ENCODE measurements around the gene NUDCD2. TPM values are rescaled to one million over a fixed set of nuclear protein-coding genes. Genes with fewer than 3 reads are reported as not detected.
A peak's percentile ranks its signal among the peaks of the same experiment; 100 is the strongest.
"Not testable (repeated sequence)": the region's sequence is repeated elsewhere in the genome, so short reads cannot be mapped to it uniquely, and the experiment has no call there.

NUDCD2 gene
- total and polyA plus RNA-seq, 7 donors = 3.8 to 26.3 (median 14.8) TPM

DNA sequence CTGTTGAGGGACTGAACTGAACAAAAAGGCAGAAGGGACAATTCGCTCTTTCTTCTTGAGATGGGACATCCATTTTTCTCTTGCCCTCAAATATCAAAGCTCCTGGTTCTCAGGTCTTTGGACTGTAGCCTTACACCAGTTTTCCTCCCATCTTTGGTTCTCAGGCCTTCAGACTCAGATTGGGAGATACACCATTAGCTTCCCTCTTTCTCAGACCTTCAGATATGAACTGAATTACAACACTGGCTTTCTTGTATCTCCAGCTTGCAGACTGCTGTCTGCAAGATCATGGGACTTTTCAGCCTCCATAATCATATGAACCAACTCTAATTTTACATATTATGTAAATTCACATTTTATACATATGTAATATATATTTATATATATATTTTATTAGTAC lies 35.1 kb downstream of the NUDCD2 start:
- TF ChIP-seq, protein P1, sequence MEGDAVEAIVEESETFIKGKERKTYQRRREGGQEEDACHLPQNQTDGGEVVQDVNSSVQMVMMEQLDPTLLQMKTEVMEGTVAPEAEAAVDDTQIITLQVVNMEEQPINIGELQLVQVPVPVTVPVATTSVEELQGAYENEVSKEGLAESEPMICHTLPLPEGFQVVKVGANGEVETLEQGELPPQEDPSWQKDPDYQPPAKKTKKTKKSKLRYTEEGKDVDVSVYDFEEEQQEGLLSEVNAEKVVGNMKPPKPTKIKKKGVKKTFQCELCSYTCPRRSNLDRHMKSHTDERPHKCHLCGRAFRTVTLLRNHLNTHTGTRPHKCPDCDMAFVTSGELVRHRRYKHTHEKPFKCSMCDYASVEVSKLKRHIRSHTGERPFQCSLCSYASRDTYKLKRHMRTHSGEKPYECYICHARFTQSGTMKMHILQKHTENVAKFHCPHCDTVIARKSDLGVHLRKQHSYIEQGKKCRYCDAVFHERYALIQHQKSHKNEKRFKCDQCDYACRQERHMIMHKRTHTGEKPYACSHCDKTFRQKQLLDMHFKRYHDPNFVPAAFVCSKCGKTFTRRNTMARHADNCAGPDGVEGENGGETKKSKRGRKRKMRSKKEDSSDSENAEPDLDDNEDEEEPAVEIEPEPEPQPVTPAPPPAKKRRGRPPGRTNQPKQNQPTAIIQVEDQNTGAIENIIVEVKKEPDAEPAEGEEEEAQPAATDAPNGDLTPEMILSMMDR (IDR thresholded peaks at IDR 0.05) = no peak
- no peaks in the 10 kb centered on the region for H3K27me3 ChIP-seq (ENCODE audit: insufficient read depth in 3 of 3, low read length in 2 of 3)
- H3K9me3 ChIP-seq = no peaks in the 10 kb centered on the region
- DNase-seq = no peak
- no peak overlapping the region for H3K27ac ChIP-seq
- no peak for ATAC-seq
- H3K4me3 ChIP-seq = no peak overlapping the region
- H3K4me1 ChIP-seq = no peaks in the 10 kb centered on the region
- intact Hi-C loops (cut with DNase I) = no loop called here
- no peaks in the 10 kb centered on the region for H3K36me3 ChIP-seq (ENCODE audit: insufficient read depth in 1 of 2, low read depth in 1 of 2)
- WGBS, 3 donors = 94 to 100% (median 98%) methylated on average over 1 of the region's 1 CpG

DNA sequence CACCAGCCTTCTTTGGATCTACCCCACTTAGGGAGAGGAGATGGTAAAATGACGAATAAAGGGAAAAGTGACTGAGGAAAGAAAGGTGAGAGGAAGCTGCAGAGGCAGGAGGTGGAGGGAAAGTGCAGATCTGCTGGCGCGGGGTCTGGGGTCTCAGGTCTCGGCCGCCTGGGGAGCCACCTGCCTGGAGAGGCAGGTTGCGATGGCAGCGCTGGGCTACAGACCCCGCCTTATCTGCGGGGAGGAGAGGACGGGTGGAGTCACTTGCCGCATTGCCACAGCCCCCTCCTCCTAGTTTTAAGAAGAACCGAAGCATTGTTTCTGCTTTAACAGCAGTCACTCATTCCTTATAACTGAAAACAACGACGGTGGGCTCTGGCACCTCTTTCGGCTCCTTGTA lies 44.2 kb downstream of the NUDCD2 start:
- ATAC-seq; H3K9me3 ChIP-seq; H3K27me3 ChIP-seq (ENCODE audit: insufficient read depth in 3 of 3, low read length in 2 of 3); H3K36me3 ChIP-seq (ENCODE audit: insufficient read depth in 1 of 2, low read depth in 1 of 2); DNase-seq; H3K4me1 ChIP-seq; intact Hi-C loops (cut with DNase I); H3K27ac ChIP-seq; H3K4me3 ChIP-seq: not testable (repeated sequence)
- 18 to 28% (median 27%) methylated on average over 15 of the region's 15 CpGs for WGBS, 3 donors

DNA sequence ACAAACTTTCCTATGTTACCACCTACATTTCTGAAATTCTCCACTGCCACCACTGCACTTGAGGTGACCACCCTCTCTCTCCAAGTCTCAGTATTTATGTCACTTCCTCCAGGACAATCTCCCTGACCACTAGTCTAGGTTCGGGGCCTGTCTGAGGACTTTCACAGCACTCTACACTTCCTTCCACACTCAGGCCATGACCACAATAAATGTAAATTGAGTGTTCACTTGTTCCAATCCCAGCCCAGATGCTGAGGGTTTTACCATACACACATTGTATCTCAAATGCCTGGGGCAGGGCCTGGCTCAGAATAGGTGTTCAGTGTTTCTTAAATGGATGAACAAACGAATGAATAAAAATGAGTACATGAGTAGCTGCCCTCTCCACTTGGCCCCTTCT lies 49.4 kb downstream of the NUDCD2 start:
- WGBS, 3 donors = 75 to 85% (median 76%) methylated on average over 2 of the region's 2 CpGs
- Histone ChIP-seq H3K4me1 (no peaks in the 10 kb centered on the region), H3K36me3 (ENCODE audit: insufficient read depth in 1 of 2, low read depth in 1 of 2) (no peaks in the 10 kb centered on the region), H3K27ac (no peak overlapping the region), H3K4me3 (no peak overlapping the region), H3K27me3 (ENCODE audit: insufficient read depth in 3 of 3, low read length in 2 of 3) (peaks cover 0 to 2% (median 0%) of the 10 kb centered on the region in 3 donors), H3K9me3 (no peaks in the 10 kb centered on the region)
- TF ChIP-seq, protein P1 (IDR thresholded peaks at IDR 0.05) = no peak
- DNase-seq (no peak), ATAC-seq (no peak)
- intact Hi-C loops (cut with DNase I) = no loop called here

DNA sequence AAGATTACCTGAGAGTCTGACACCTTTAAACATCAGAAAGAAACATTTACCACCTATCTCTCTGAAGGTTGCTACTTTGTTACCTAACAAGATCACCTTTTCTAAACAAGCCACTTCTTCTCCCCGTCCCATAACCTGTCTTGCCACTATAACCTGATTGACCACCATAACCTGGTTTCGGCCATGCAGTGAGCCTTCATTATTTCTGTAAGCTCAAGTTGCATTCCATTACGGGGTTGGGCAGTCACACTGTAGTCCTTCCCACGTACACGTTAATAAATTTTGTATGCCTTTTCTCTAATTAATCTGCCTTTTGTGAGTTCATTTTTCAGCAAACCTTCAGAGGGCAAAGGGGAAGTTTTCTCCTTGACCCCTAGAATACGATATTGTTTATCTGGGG lies 50.5 kb downstream of the NUDCD2 start:
- WGBS, 3 donors = 66 to 74% (median 70%) methylated on average over 6 of the region's 6 CpGs
- no peaks in the 10 kb centered on the region for H3K4me1 ChIP-seq

DNA sequence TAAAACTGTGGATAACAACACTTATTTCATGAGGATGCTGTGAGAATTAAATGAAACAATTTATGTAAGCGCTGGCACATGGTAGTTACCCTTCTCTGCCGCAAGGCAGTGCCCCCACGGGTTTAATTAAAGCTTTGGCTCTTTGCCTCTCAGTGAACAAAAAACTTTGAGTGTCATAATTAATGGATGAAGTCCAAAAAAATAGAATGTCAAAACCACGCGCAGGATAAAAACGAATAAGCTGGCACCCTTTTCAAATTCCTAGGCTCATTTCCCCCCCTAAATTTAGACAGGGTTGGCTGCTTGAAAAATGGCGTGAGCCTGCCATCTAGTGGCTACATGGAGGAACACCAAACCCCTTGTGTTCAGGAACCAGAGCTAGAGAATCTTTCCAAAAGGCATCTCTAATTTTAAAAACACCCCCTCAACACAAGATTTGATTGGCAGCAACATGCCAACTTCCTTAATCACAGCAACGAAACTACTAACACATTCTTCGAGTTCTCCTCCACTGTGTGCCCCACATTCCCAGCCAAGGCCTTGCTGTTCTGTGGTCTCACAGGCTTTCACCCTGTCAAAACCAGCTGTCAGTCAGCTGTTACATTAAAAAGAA lies 51.5 kb downstream of the NUDCD2 start:
- no peaks in the 10 kb centered on the region for H3K36me3 ChIP-seq (ENCODE audit: insufficient read depth in 1 of 2, low read depth in 1 of 2)
- H3K4me1 ChIP-seq = no peaks in the 10 kb centered on the region
- WGBS, 3 donors = 3 to 5% (median 3%) methylated on average over 9 of the region's 9 CpGs
- no peak overlapping the region for H3K27ac ChIP-seq
- ATAC-seq (peak; percentile 69 to 98 (median 84)), DNase-seq (peak; percentile 41 to 65)
- H3K4me3 ChIP-seq = peak overlapping the region; percentile 48
- no peaks in the 10 kb centered on the region for H3K9me3 ChIP-seq
- no peaks in the 10 kb centered on the region for H3K27me3 ChIP-seq (ENCODE audit: insufficient read depth in 3 of 3, low read length in 2 of 3)
- TF ChIP-seq, protein P1 (IDR thresholded peaks at IDR 0.05) = peak; percentile 87
- intact Hi-C loops (cut with DNase I) = no loop called here

More for the DNA sequence above, 50.5 kb downstream of the NUDCD2 start:
- H3K4me3 ChIP-seq = no peak overlapping the region
- TF ChIP-seq, protein P1 (IDR thresholded peaks at IDR 0.05) = no peak
- DNase-seq = no peak
- no peaks in the 10 kb centered on the region for H3K27me3 ChIP-seq (ENCODE audit: insufficient read depth in 3 of 3, low read length in 2 of 3)
- H3K27ac ChIP-seq = no peak overlapping the region
- ATAC-seq = no peak
- intact Hi-C loops (cut with DNase I) = no loop called here
- no peaks in the 10 kb centered on the region for H3K9me3 ChIP-seq
- H3K36me3 ChIP-seq (ENCODE audit: insufficient read depth in 1 of 2, low read depth in 1 of 2) = no peaks in the 10 kb centered on the region

Measured in psoas muscle (tissue), 8 donors.